K562 (cell line): ENCODE data around the gene NME9. TPM values are rescaled to one million over a fixed set of nuclear protein-coding genes. Genes with fewer than 3 reads are reported as not detected.

Experiments
- ATAC-seq: fragments of 200-7000 bp; cut with Tn5 transposase; 3 replicates; pipeline ENCODE4 v1.9.1; 2020; ENCODE audit warnings: moderate library complexity
- BruUV-seq: library from RNA; stranded (reverse); fragments of 400-500 nt; replicated peaks from 2 replicates; lab custom pipeline; 2021; lab: Mats Ljungman, UMichigan
- CTCF ChIA-PET: fragments of 300-600 bp; formaldehyde crosslinking; extraction: SDS; loops from one replicate; lab custom pipeline; 2021; ENCODE audit warnings: low intra/inter-chr PET ratio; lab: Yijun Ruan, JAX
- POLR2A ChIA-PET: fragments of 300-600, 350-650 bp; sonication (Branson Sonifier 250); formaldehyde crosslinking; extraction: SDS; loops from one replicate; lab custom pipeline; 2021; ENCODE audit warnings: antibody characterized with exemption, inconsistent platforms; lab: Yijun Ruan, JAX
- DNase-seq, 4 experiments: peaks; one replicate each; pipeline versions ENCODE4 v3.0.0 to v3.0.0-alpha.2; 2011 to 2018; ENCODE audit warnings: low spot score in 3 of 4, mixed read lengths in 3 of 4; ENCODE audit errors: extremely low read depth in 1 of 4
- FAIRE-seq: peaks from 2 replicates; lab custom pipeline; 2011; peaks lifted over from hg19 to GRCh38; lab: Jason Lieb, UNC
- H2AFZ ChIP-seq: 2 replicates; pipeline ENCODE4 v1.6.0; 2011; ENCODE audit warnings: low read depth, low read length, control low read depth, inconsistent platforms
- H3K27ac ChIP-seq: fragments of 200-600 bp; 3 replicates; pipeline ENCODE4 v1.8.0; 2011; ENCODE audit warnings: low read depth, mild to moderate bottlenecking, control low read depth, inconsistent platforms, low read length, moderate library complexity, mixed read lengths; ENCODE audit errors: extremely low read depth
- H3K27me3 ChIP-seq, 2 experiments: fragments of 300-600 bp in 1 of 2; 2 replicates in 1 of 2; 3 replicates in 1 of 2; pipeline versions ENCODE4 v1.6.0 to v1.8.0; 2011; ENCODE audit warnings: inconsistent platforms in 2 of 2, low read length in 2 of 2, mild to moderate bottlenecking in 1 of 2, mixed read lengths in 1 of 2, moderate library complexity in 1 of 2; ENCODE audit not compliant: control insufficient read depth in 2 of 2, insufficient read depth in 2 of 2
- H3K36me3 ChIP-seq: fragments of 300-600 bp; 3 replicates; pipeline ENCODE4 v1.8.0; 2011; ENCODE audit warnings: mild to moderate bottlenecking, low read length, inconsistent platforms; ENCODE audit not compliant: control insufficient read depth, insufficient read depth
- H3K4me1 ChIP-seq, 2 experiments: fragments of 200-600 bp in 1 of 2; replicated peaks in 1 of 2; 2 replicates in 1 of 2; 3 replicates in 1 of 2; pipeline versions ENCODE4 v1.5.1 to v1.8.0; 2011; ENCODE audit warnings: inconsistent platforms in 2 of 2, low read length in 2 of 2, mild to moderate bottlenecking in 1 of 2, mixed read lengths in 1 of 2, moderate library complexity in 1 of 2; ENCODE audit not compliant: control insufficient read depth in 2 of 2, insufficient read depth in 2 of 2
- H3K4me2 ChIP-seq: 2 replicates; pipeline ENCODE4 v1.6.1; 2011; ENCODE audit warnings: low read length, control low read depth, inconsistent platforms, mixed read lengths; ENCODE audit not compliant: insufficient read depth
- H3K4me3 ChIP-seq: fragments of 200-600 bp; sonication (generic), shearing (Covaris generic); 2 replicates; pipeline ENCODE4 v1.5.1; 2016; ENCODE audit warnings: control low read depth, inconsistent platforms
- H3K79me2 ChIP-seq: fragments of 200-600 bp; 3 replicates; pipeline ENCODE4 v1.8.0; 2011; ENCODE audit warnings: low read length, inconsistent platforms; ENCODE audit not compliant: control insufficient read depth, insufficient read depth
- H3K9ac ChIP-seq, 2 experiments: 2 replicates each; pipeline versions ENCODE4 v1.6.0 to v1.6.1; 2011; ENCODE audit warnings: low read depth in 2 of 2, low read length in 2 of 2, control low read depth in 1 of 2, inconsistent platforms in 1 of 2, mild to moderate bottlenecking in 1 of 2, mixed read lengths in 1 of 2; ENCODE audit not compliant: insufficient read depth in 1 of 2
- H3K9me1 ChIP-seq: one replicate; pipeline ENCODE4 v1.6.0; 2011; ENCODE audit warnings: inconsistent platforms, mild to moderate bottlenecking, low read length, moderate library complexity; ENCODE audit not compliant: control insufficient read depth, insufficient read depth
- H3K9me3 ChIP-seq: replicated peaks from 2 replicates; pipeline ENCODE4 v1.5.1; 2011; ENCODE audit warnings: low read depth, low read length, inconsistent platforms; ENCODE audit not compliant: control insufficient read depth, insufficient read depth
- H4K20me1 ChIP-seq: replicated peaks from 2 replicates; pipeline ENCODE4 v1.6.1; 2011; ENCODE audit warnings: low read length, inconsistent platforms, mixed read lengths; ENCODE audit not compliant: control insufficient read depth, insufficient read depth
- BRD9 ChIP-seq: fragments of 450-650 bp; IDR thresholded peaks from 2 replicates; pipeline ENCODE4 v1.6.1; 2018; ENCODE audit warnings: low read depth; ENCODE audit not compliant: partially characterized antibody
- CBX2 ChIP-seq: fragments of 200-600 bp; sonication (generic); IDR thresholded peaks from one replicate; pipeline ENCODE4 v1.6.1; 2012; ENCODE audit warnings: mild to moderate bottlenecking, low read length, inconsistent platforms; ENCODE audit not compliant: insufficient read depth, poor library complexity, severe bottlenecking
- CTBP1 ChIP-seq: fragments of 450-650 bp; IDR thresholded peaks from 2 replicates; pipeline ENCODE4 v1.6.1; 2016; ENCODE audit warnings: borderline replicate concordance
- EP300 ChIP-seq: IDR thresholded peaks from 2 replicates; pipeline ENCODE4 v1.6.1; 2012; ENCODE audit warnings: low read length, improper control_type of control experiment
- FOXJ3 ChIP-seq: sonication (generic); formaldehyde crosslinking; IDR thresholded peaks from 2 replicates; pipeline ENCODE4 v1.4.0; 2020; ENCODE audit warnings: mild to moderate bottlenecking, missing genetic modification reagents
- NCOA6 ChIP-seq: fragments of 450-650 bp; IDR thresholded peaks from 2 replicates; pipeline ENCODE4 v1.6.1; 2017; ENCODE audit warnings: mild to moderate bottlenecking
- OTX1 ChIP-seq: fragments of 450-650 bp; formaldehyde crosslinking; IDR thresholded peaks from 2 replicates; pipeline ENCODE4 v1.4.0; 2022; ENCODE audit warnings: mild to moderate bottlenecking
- ZNF445 ChIP-seq: fragments of 250-450 bp; sonication (Bioruptor Pico); IDR thresholded peaks from 2 replicates; pipeline ENCODE4 v1.4.0; 2020; ENCODE audit warnings: low read depth, mild to moderate bottlenecking, moderate library complexity
- ZNF830 ChIP-seq: fragments of 250-450 bp; sonication (Bioruptor Pico); IDR thresholded peaks from 2 replicates; pipeline ENCODE4 v1.5.0; 2021; ENCODE audit warnings: mild to moderate bottlenecking
- WGBS: fragments of 100-300 bp; shearing (Covaris generic); methylation state at CpG from one replicate; pipeline ENCODE4 v1.1.6; 2016; ENCODE audit warnings: low coverage, mixed read lengths; ENCODE audit not compliant: insufficient coverage; ENCODE audit errors: missing lambda C conversion rate; 5-methylcytosine and 5-hydroxymethylcytosine counted together
- in situ Hi-C: fragments of 300-500 bp; cut with MboI; formaldehyde crosslinking; loops from 4 replicates; pipeline ENCODE4 v1.15.0; 2018; ENCODE audit warnings: inconsistent platforms, mixed read lengths
- intact Hi-C: fragments of 100-400 bp; cut with micrococcal nuclease; formaldehyde crosslinking; loops from 2 replicates; pipeline ENCODE4 v1.14.2; 2022
- polyA plus RNA-seq, 8 experiments: library from polyadenylated mRNA; depleted of rRNA in 4 of 8; stranded (reverse) in 5 of 8; unstranded in 3 of 8; fragments of >200 nt; fragmentation: Nextera tagmentation in 2 of 8; fragmentation: Illumina TruSeq in 1 of 8; extraction: Ambion mirVana in 2 of 8; extraction: Trizol in 1 of 8; gene quantifications; 2 replicates each; pipeline versions ENCODE4 v1.2.1 to v1.2.3, GENCODE V29; 2011 to 2014; ENCODE audit warnings: inconsistent platforms in 1 of 8, missing spikeins in 1 of 8
- total RNA-seq, 7 experiments: library from RNA; depleted of rRNA in 6 of 7; stranded (reverse); fragments of >200 nt in 6 of 7; fragmentation: Illumina TruSeq in 2 of 7; extraction: Trizol in 2 of 7; gene quantifications; 2 replicates each; pipeline versions ENCODE4 v1.2.1 to v1.2.3, GENCODE V29; 2011 to 2021; ENCODE audit warnings: low replicate concordance in 1 of 7
- TF ChIP-seq, protein P1 (sequence below): IDR thresholded peaks from 2 replicates; pipeline ENCODE4 v1.6.1; 2011; ENCODE audit warnings: borderline replicate concordance, low read depth, mild to moderate bottlenecking, moderate library complexity, low read length; ENCODE audit not compliant: insufficient read depth, poor library complexity, severe bottlenecking
- TF ChIP-seq, protein P2 (sequence below): sonication (generic); formaldehyde crosslinking; IDR thresholded peaks from 2 replicates; pipeline ENCODE4 v1.4.0; 2020; ENCODE audit warnings: mild to moderate bottlenecking, missing genetic modification reagents
- TF ChIP-seq, protein P3 (sequence below): fragments of 450-650 bp; formaldehyde crosslinking; conservative IDR thresholded peaks from 2 replicates; pipeline ENCODE4 v1.4.0; 2022; ENCODE audit warnings: mild to moderate bottlenecking, missing genetic modification characterization
- TF ChIP-seq, protein P4 (sequence below): fragments of 250-450 bp; sonication (Bioruptor Pico); IDR thresholded peaks from 2 replicates; pipeline ENCODE4 v1.5.0; 2022; ENCODE audit warnings: mild to moderate bottlenecking
- TF ChIP-seq, protein P5 (sequence below): sonication (generic); formaldehyde crosslinking; IDR thresholded peaks from 2 replicates; pipeline ENCODE4 v1.8.0; 2022; ENCODE audit warnings: mild to moderate bottlenecking, low read depth, missing genetic modification reagents

NME9 gene
- total and polyA plus RNA-seq, 9 of the 15 experiments (the other 6 are each of a cell fraction or from before 2014, with no cell fraction given), result 0.05 to 0.15 (median 0.13) TPM; not detected in 6

DNA sequence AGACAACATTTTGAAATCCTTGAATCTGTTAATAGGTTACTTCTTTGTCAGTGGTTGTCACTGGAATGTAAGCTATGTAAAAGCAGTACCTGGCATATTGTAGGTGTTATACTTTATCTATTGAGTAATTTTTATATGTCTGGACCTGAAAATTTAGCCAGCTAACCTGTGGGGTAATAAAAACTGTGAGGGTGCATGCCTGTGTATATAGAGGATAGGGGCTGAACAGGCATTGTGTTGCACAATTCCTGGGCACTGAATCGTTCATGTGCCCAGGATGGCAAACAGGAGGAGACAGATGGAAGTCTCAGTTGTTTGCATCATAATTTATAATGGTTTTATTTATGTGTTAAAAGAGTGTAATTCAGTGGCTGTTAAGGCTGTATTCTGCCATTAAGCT, 75.4 kb downstream of the NME9 start:
- ChIA-PET CTCF (no interaction called here), POLR2A (no interaction called here)
- in situ Hi-C loops, result no loop called here
- no peak for ATAC-seq
- no peak overlapping the region for H3K9ac ChIP-seq
- no peaks in the 10 kb centered on the region for H3K9me3 ChIP-seq
- FAIRE-seq, result no peak
- H3K27me3 ChIP-seq, result no peaks in the 10 kb centered on the region
- no peaks in the 10 kb centered on the region for H3K79me2 ChIP-seq
- H3K4me1 ChIP-seq, result no peaks in the 10 kb centered on the region; a peak in 1 of 5 replicates
- no peak for DNase-seq
- H3K4me3 ChIP-seq, result no peak overlapping the region
- no peaks in the 10 kb centered on the region for H4K20me1 ChIP-seq
- no peak overlapping the region for H2AFZ ChIP-seq
- 88% methylated on average over 1 of the region's 1 CpG for WGBS
- no TSS peak for BruUV-seq
- H3K9me1 ChIP-seq, result no peaks in the 10 kb centered on the region
- H3K27ac ChIP-seq, result no peak overlapping the region
- H3K4me2 ChIP-seq, result no peak overlapping the region
- H3K36me3 ChIP-seq, result peaks cover 10% of the 10 kb centered on the region; the same call in 2 of the 3 replicates
- TF ChIP-seq, protein P1, sequence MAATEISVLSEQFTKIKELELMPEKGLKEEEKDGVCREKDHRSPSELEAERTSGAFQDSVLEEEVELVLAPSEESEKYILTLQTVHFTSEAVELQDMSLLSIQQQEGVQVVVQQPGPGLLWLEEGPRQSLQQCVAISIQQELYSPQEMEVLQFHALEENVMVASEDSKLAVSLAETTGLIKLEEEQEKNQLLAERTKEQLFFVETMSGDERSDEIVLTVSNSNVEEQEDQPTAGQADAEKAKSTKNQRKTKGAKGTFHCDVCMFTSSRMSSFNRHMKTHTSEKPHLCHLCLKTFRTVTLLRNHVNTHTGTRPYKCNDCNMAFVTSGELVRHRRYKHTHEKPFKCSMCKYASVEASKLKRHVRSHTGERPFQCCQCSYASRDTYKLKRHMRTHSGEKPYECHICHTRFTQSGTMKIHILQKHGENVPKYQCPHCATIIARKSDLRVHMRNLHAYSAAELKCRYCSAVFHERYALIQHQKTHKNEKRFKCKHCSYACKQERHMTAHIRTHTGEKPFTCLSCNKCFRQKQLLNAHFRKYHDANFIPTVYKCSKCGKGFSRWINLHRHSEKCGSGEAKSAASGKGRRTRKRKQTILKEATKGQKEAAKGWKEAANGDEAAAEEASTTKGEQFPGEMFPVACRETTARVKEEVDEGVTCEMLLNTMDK, result no peak
- TF ChIP-seq EP300 (no peak), CBX2 (no peak), BRD9 (no peak), OTX1 (CRISPR knock-in tag) (no peak), NCOA6 (no peak), ZNF445 (CRISPR knock-in tag) (no peak), ZNF830 (CRISPR knock-in tag) (no peak), CTBP1 (no peak), FOXJ3 (CRISPR knock-in tag) (no peak)
- TF ChIP-seq, protein P2, sequence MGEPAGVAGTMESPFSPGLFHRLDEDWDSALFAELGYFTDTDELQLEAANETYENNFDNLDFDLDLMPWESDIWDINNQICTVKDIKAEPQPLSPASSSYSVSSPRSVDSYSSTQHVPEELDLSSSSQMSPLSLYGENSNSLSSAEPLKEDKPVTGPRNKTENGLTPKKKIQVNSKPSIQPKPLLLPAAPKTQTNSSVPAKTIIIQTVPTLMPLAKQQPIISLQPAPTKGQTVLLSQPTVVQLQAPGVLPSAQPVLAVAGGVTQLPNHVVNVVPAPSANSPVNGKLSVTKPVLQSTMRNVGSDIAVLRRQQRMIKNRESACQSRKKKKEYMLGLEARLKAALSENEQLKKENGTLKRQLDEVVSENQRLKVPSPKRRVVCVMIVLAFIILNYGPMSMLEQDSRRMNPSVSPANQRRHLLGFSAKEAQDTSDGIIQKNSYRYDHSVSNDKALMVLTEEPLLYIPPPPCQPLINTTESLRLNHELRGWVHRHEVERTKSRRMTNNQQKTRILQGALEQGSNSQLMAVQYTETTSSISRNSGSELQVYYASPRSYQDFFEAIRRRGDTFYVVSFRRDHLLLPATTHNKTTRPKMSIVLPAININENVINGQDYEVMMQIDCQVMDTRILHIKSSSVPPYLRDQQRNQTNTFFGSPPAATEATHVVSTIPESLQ (CRISPR knock-in tag), result no peak
- TF ChIP-seq, protein P3, sequence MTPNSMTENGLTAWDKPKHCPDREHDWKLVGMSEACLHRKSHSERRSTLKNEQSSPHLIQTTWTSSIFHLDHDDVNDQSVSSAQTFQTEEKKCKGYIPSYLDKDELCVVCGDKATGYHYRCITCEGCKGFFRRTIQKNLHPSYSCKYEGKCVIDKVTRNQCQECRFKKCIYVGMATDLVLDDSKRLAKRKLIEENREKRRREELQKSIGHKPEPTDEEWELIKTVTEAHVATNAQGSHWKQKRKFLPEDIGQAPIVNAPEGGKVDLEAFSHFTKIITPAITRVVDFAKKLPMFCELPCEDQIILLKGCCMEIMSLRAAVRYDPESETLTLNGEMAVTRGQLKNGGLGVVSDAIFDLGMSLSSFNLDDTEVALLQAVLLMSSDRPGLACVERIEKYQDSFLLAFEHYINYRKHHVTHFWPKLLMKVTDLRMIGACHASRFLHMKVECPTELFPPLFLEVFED (CRISPR knock-in tag), result no peak
- TF ChIP-seq, protein P4, sequence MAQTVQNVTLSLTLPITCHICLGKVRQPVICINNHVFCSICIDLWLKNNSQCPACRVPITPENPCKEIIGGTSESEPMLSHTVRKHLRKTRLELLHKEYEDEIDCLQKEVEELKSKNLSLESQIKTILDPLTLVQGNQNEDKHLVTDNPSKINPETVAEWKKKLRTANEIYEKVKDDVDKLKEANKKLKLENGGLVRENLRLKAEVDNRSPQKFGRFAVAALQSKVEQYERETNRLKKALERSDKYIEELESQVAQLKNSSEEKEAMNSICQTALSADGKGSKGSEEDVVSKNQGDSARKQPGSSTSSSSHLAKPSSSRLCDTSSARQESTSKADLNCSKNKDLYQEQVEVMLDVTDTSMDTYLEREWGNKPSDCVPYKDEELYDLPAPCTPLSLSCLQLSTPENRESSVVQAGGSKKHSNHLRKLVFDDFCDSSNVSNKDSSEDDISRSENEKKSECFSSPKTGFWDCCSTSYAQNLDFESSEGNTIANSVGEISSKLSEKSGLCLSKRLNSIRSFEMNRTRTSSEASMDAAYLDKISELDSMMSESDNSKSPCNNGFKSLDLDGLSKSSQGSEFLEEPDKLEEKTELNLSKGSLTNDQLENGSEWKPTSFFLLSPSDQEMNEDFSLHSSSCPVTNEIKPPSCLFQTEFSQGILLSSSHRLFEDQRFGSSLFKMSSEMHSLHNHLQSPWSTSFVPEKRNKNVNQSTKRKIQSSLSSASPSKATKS, result no peak
- TF ChIP-seq, protein P5, sequence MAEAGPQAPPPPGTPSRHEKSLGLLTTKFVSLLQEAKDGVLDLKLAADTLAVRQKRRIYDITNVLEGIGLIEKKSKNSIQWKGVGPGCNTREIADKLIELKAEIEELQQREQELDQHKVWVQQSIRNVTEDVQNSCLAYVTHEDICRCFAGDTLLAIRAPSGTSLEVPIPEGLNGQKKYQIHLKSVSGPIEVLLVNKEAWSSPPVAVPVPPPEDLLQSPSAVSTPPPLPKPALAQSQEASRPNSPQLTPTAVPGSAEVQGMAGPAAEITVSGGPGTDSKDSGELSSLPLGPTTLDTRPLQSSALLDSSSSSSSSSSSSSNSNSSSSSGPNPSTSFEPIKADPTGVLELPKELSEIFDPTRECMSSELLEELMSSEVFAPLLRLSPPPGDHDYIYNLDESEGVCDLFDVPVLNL (CRISPR knock-in tag), result no peak
- intact Hi-C loops, result no loop called here
